Stimulated activated CD8-positive, alpha-beta memory T cell treated with anti-CD3 and anti-CD28 coated beads, Interleukin-15, amount 100 ng/mL, for 24 hours (primary cell): ENCODE results near the gene RINT1.
"Not testable (repeated sequence)": the region's sequence is repeated elsewhere in the genome, so short reads cannot be mapped to it uniquely, and the experiment has no call there.

ENCODE experiments used
- DNase-seq: peaks from one replicate; pipeline ENCODE4 v3.0.0-alpha.2; 2020; ENCODE audit warnings: low read depth

Gene RINT1

DNA sequence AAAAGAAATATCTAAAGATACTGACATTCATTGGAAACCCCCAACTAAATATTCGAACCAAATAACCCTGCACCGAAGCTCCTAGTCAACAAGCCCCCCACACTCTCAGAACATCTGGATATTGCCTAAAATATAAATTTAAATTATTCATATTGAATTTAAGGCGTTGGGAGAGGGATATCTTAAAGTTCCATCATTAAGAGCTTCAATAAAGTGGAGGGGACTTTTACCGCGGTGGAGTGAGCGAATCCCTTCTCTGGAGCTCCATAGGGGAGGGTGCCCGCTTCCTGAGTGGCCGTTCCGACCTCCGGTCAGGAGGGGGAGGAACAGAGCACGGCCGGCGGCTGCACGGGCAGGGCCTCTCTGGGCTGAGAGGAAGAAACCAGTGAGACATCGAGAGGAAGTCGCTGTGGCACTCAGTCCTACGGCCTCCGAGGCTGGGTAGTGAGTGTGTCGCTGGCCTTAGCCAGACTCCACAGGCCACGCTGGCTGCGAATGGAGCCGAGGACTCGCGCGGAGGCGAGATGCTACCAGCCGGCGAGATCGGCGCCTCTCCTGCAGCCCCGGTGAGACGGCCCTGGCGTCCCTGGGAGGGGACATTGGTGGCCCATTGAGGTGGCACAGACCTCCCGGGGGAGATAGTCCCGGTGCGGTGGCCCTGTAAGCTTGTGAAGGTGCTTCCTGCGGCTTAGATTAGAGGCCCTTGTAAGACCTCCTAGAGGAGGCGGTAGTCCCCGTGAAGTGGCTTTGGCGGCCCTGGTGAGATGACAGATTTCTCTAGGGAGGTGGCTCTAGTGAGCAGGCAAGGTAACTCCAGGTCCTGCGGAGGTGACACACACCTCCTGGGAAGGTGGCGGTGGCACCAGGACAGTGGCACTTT is at the start of gene RINT1:
TSS of gene RINT1 (plus strand) at position 410 of the 880 bp plus-strand sequence. CDS start at position 525, 115 bp downstream.
- DNase-seq: peak; percentile 71

DNA sequence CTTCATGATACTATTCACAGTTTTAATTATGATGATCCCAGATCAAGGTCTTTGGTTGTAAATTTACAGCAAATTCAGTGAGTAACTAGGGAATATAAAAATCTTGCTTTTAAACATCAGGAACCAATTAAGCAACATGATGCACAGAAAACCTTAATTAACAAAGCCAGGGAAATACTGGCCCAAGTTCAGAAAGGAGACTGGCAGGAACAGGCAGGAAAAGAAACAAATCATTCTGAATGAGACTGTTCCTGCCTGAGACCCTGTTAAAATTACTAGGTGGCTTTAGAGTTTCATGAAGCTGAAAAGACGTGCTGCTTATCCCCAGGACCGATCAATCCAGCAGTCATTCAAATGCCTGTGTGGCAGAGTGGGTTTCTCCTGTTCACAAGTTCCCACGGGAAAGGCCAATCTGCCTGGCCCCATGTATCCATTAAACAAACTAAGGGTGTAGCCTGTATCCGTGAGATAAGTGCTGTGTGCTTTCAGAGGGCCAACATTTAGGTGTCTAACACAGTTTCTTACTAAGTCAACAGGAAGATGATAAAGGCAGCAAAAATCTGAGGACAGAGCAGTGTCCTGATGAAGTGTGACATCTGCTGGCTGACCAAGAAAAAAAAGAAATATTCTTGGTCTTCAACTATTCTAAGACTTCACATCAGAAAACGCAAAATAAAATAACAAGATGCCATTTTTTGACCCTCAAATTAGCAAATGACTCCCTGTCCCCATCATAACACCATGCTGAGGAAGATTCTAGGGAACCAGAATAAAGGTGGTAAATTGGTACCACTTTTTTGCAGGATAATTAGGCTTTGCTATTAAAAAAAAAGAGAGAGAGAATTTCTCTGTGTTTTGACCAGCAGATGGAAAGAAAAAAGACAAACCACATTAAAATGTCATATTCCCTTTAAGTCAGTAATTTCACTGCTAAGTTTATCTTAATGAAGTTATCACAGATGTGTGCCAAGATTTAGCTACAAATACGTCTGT is 44.1 kb upstream of the RINT1 start:
- DNase-seq: no peak

DNA sequence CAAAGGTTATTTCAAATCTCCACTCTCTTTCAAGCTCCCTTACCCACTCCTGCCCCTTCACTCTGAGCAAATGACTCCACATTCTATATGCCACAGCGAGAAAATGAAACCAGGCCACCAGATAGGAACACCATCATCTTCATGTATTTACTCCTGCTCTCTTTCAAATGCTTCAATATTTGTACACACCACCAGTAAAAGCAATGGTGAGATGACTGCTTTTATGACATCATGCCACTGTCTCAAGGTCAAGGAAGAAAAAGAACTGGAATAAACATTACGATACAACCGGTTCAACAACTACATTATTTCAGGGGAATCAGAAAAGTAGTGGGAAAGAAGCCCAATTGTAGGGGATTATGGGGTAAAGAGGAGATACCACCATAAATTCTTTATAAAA is 42.6 kb upstream of the RINT1 start:
- no peak for DNase-seq

DNA sequence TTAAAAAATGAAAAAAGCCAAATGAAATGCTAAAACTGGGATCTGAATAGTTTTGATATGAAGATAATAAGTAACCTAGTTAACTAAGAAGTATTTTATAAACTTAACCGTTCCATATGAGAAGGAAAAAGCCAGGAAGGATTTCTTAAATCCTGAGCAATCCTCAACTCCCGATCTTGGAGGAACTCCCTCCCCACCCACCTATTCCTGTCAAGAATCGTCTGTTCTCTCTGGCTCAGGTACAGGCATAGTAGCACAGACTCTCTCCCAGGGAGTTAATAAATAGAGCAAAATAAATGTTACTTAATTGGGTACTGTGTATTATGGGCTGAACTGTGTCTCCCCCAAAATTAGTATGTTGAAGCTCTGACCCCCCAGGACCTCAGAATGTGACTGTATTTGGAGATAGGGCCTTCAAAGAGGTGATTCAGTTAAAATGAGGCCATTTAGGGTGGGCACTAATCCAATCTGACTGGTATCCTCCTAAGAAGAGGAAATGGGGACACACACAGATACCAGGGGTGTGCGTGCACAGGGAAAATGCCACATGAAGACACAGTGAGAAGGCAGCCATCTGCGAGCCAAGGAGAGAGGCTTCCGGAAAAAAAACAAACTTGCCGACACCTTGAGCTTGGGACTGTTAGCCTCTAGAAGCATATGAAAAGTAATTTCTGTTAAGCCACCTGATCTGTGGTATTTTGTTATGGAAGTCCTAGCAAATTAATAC is 38.6 kb upstream of the RINT1 start:
- no peak for DNase-seq

DNA sequence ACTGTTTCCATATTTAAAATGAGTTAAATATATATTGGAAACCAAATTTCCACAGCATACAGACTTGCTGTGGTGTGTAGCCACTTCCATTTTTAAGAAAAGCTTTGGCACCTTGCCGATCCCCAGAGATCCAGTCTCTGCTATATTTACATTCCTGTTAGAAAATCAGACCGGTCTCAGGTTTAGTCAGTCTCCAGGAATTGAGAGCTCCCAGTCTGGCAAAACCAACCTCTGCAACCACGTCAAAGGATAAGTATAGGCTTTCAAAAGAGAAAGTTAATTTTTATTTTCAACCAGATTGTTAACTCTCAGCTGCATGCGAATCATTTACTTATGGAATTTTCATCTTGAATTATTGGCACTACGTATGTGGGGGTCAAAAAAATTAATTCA is 38.1 kb upstream of the RINT1 start:
- DNase-seq: no peak

DNA sequence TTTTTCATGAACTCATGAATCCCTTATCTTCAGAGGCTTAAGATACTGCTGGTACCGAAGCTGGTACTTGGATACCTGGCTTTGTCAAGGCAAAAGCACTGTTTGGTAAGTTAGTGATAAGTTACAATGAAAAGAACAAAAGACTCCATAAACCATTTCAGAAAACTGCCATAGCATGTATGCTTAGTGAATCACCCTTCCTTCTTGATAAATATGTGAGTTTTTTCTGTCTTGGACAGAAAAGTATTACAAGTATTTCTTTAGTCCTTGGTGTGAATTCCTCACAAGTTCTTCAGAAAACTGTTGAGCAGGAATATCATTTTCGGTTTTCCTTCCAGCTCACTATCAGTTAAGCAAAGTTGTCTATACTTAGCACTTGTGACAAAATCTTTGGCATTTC is 35.5 kb upstream of the RINT1 start:
- no peak for DNase-seq

DNA sequence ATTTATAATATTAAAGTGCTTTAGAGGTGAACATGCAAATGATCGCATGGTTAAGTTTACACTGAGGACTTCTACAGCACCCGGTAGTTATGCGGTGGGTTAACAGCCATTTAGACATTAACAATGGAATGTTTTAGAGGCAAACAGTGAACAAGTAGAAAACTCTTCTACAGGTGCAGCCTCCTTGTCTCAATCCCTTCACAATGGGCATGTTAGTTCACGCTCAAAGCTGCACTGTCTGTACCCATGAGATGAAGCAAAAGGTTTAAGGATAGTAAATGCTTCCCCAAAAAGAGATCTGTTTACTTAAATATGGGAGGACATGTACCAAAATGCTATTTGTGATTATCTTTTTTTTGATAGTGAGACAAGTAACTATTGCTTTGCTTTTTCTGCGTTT is 35.0 kb upstream of the RINT1 start:
- DNase-seq: no peak

DNA sequence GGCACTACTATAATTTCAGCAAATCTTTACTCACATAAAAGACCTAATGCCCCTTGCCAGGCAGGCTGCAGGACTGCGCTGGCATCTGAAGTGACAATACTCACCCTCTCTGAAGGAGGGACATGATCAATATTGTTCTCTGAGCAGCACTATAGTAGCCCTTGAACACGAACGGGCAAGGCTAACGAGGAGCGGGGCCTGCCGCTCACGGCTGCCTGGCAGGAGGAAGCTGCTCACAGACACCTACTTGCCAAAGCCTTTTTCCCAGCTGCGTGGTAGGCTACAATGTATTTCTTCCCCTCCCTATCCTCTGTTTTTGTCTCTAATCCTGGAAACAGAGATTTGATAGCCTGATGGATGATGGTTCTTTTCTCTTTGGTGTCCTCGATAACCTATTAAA is 29.8 kb upstream of the RINT1 start:
- DNase-seq: no peak

DNA sequence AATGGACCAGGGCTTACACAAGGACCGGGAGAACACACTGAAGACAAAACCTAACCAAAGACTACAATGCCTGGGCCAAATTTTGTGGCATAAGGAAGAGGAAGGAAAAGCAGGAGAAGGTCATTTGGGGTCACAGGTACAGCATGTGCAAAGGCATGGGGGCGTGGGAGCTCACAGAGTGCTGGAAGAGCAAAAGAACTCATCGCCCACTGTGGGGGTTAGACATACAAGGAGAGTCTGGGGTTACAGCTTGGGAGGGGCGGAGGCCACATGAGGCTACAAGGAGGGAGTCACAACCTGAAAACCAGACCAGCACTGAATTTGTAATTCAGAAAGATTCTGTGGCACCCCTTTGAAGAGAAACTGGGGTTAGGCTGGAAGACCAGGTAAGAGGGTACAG is 19.6 kb upstream of the RINT1 start:
- no peak for DNase-seq

DNA sequence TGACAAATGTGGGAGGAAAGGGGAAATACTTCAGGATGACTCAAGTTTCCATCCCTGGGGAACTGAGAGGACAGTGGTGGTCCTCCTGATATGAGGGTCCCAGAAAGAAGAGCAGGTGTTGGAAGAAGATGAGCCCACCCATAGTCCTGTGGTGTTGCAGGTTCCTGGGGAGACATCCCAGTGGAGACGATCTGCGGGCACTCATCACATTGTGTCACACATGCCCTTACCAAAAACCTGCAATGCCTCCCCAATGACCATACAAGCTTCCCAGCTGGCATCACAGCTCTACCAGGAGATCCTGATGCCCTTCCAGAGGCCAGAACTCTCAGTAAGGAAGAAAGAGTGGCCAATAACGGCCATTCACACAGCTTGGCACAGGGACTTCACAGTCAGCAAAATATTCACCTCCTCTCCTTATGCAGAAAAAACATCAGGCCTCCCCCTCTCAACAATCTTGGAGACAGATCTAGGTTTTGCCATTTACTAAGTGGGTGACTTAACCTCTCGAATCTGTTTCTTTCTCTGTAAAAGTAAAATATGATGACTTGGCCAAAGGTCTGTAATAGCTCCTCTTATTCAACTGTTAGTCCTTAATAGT is 19.0 kb upstream of the RINT1 start:
- no peak for DNase-seq

DNA sequence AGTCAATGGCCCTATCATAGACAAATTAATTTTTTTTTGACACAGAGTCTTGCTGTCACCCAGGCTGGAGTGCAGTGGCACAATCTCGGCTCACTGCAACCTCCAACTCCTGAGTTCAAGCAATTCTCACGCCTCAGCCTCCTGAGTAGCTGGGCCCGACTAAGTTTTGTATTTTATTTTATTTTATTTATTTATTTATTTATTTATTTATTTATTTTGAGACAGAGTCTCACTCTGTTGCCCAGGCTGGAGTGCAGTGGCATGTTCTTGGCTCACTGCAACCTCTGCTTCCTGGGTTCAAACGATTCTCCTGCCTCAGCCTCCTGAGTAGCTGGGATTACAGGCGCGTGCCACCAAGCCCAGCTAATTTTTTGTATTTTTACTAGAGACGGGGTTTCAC is 16.4 kb upstream of the RINT1 start:
- DNase-seq: not testable (repeated sequence)

DNA sequence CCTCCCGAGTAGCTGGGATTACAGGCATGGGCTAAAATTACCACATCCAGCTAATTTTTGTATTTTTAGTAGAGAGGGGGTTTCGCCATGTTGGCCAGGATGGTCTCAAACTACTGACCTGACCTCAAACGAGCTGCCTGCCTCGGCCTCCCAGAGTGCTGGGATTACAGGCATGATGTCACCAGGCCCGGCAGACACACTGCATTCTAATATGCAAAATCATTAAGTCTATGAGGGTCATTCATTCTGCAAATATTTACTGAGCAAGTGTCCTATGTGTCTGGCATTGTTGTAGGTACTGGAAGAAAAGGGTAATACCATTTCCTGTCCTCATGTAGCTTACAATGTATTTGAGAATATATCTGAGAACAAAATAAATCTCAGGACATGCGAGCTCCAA is 12.6 kb upstream of the RINT1 start:
- DNase-seq: no peak

DNA sequence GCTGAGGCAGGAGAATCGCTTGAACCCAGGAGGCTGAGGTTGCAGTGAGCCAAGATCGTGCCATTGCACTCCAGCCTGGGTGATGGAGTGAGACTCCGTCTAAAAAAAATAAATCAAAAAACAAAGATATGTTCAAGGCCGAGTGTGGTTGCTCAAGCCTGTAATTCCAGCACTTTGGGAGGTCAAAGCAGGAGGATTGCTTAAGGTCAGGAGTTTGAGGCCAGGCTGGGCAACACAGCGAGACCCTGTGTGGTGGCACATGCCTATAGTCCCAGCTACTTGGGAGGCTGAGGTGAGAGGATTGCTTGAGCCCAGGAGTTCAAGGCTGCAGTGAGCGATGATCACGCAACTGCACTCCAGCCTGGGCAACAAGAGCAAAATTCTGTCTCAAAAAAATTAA is 11.4 kb upstream of the RINT1 start:
- DNase-seq: not testable (repeated sequence)

DNA sequence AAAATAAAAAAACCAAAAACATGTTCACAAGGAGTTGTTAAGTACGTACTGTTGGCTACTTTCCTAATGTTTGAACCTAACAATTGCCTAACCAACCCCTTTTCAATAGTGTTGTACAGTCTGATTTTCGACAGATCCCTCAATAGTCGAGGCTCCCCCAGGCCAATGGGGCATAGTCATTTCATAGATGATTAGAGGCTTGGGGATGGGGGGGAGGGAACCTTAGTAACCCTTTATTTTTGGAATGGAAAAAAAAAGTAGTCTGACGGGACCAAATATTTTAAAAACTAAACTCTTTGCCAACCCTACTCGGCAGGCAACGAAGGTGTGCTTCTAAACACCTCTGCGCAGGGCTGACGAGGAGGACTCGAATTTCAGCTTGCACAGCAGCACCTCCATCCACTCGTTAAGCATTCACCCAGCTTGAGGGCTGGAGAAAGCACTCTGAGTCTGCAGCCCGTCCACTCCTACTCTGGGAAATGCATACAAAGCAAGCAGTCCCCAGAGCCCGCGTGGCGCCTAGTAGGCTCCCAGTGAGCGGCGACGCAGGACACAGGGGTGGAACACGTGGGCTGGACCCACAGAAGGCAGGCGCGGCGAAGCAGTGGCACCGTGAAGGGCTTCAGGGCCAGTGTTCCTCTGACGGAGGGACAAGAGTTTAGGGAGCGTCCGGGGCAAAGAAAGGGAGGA is 10.8 kb upstream of the RINT1 start:
- peak; percentile 20 for DNase-seq

DNA sequence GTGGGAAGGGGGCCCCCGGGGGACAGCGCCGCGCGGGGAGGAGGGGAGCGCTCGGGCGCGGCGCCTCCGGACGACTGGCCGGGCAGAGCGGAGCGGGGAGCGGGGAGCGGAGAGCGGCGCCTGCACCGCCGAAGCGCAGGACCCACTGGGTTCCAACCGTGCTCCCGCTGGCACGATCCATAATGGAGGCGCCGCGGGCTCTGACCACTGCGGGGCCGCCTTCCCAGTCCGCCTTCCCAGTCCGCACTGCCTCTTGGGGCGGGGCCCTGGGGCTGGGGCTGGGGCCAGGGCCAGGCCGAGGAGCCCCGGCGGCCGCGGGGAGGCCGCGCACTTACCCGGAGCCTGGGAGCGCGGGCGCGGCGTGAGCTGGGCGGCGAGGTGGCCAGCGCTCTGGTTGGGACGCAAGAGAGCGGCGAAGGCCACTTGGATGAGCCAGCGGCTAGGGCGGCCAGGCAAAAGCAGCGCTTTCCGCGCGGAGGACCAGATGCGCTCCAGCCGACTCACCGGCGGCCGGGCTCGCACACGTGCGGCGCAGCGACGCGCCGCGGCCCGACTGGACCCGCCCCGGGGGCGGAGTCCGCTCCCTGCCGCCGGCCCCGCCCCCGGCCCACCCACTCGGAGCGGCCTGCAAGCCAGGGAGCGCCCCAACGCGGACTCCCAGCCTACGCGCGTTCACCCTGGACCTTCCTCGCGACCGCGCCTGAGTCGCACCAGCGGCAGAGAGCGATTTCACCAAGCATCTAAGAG is 10.1 kb upstream of the RINT1 start, which contains the start of gene PUS7:
TSS of gene PUS7 (minus strand) at position 555 of the 747 bp plus-strand sequence. CDS start 13,759 bp downstream, outside the sequence.
- peak; percentile 63 for DNase-seq

DNA sequence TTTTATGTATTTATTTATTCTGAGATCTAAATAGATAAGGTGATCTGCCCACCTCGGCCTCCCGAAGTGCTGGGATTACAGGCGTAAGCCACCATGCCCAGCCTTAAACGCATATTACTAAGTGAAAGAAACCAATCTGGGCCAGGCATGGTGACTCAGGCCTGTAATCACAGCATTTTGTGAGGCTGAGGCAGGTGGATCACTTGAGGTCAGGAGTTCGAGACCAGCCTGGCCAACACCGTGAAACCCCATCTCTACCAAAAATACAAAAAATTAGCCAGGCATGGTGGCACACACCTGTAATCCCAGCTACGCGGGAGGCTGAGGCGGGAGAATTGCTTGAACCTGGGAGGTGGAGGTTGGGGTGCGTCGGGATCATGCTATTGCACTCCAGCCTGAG is 7.6 kb upstream of the RINT1 start:
- DNase-seq: not testable (repeated sequence)

DNA sequence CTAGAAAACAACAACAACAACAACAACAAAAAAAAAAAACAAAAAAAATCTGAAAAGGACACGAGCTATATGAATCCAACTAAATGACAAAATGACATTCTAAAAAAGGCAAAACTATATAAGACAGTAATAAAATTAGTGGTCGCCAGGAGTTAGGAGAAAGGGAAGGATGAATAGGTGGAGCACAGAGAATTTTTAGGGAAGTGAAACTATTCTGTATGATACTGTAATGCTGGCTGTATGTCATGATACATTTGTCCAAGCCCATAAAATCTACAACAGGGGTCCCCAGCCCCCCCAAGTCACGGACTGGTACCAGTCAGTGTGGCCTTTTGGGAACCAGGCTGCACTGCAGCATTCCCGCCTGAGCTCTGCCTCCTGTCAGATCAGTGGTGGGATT is 7.2 kb upstream of the RINT1 start:
- no peak for DNase-seq

DNA sequence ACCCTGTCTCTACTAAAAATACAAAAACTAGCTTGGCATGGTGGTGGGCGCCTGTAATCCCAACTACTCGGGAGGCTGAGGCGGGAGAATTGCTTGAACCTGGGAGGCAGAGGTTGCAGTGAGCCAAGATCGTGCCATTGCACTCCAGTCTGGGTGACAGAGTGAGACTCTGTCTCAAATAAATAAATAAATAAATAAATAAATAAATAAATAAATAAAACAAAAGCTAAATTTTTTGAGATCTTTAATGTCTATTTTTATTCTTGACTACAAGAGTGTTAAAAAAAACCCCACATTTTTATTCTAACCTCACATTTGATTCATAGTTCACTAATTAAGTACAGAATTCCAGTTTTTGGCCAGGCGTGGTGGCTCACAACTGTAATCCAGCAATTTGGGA is 4.3 kb upstream of the RINT1 start:
- not testable (repeated sequence) for DNase-seq

DNA sequence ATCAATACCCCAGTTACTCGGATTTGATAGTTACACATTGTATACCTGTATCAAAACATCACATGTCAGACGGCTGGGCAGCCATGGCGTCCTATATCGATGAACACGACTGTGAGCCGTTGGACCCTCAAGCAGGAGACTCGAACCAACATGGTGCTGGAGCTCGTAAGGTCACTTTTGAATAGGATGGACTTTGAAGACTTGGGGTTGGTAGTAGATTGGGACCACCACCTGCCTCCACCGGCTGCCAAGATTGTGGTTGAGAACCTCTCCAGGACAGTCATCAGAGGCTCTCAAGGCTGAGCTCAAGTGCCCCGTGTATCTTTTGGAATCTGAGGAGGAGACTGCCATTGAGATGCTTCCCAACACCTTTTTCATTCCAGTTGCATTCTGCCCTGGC is 1.9 kb upstream of the RINT1 start:
- no peak for DNase-seq

DNA sequence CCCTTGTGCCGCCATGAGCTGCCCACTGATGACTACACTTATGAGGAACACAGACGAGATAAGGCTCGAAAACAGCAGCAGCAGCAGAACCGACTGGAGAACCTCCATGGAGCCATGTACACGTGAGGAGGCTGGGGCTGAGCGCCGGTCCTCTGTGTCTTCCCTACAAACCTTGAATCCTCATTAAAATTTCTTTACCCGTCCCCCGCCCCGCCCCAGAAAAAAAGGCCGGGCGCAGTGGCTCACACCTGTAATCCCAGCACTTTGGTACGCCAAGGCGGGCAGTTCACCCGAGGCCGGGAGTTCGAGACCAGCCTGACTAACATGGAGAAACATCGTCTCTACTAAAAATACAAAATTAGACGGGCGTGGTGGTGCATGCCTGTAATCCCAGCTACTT is 1.5 kb upstream of the RINT1 start:
- DNase-seq: no peak
